ENCODE results near the gene CASP10. TPM values are rescaled to one million over a fixed set of nuclear protein-coding genes. Genes with fewer than 3 reads are reported as not detected.
A peak's percentile ranks its signal among the peaks of the same experiment; 100 is the strongest.
"Not testable (repeated sequence)": the region's sequence is repeated elsewhere in the genome, so short reads cannot be mapped to it uniquely, and the experiment has no call there.

CASP10 gene
- polyA plus RNA-seq, 2 donors: 5.2 to 8.7 TPM

DNA sequence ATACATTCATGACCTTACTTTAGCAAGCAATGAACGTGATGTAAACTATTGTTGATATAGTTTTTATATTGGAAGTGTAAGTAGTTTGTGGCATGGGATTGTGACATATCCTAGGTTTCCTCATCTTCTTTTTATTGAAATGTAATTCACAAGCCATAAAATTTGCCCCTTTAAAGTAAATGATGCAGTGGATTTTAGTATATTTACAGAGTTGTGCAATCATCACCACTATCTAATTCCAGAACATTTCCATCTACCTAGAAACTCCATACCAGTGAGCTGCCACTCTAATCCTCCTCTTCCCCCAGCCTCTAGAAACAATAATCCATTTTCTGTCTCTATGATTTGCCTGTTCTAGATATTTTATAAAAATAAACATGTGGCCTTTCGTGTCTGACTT, 10.7 kb upstream of the CASP10 start:
- 48 to 59% methylated on average over 2 of the region's 2 CpGs for WGBS, 2 donors
- Histone ChIP-seq H3K4me3 (ENCODE audit: low read depth in 1 of 2, low read length in 2 of 2) (no peak overlapping the region), H3K27ac (ENCODE audit: low read depth in 2 of 2, low read length in 1 of 2) (no peak overlapping the region), H3K27me3 (ENCODE audit: control insufficient read depth in 1 of 2, insufficient read depth in 2 of 2, low read length in 2 of 2) (no peaks in the 10 kb centered on the region), H3K4me1 (ENCODE audit: control insufficient read depth in 2 of 2, insufficient read depth in 2 of 2, low read length in 1 of 2) (no peaks in the 10 kb centered on the region), H3K36me3 (ENCODE audit: control insufficient read depth in 2 of 2, insufficient read depth in 2 of 2, low read length in 1 of 2) (peaks cover 0 to 1% of the 10 kb centered on the region in 2 donors), H3K9me3 (ENCODE audit: control insufficient read depth in 2 of 2, insufficient read depth in 1 of 2, low read depth in 1 of 2, low read length in 1 of 2) (no peaks in the 10 kb centered on the region)

GRCh38 chr2:201174687-201175086, 8.3 kb upstream of the CASP10 start:
- H3K27ac ChIP-seq (ENCODE audit: low read depth in 2 of 2, low read length in 1 of 2): no peak overlapping the region
- 54 to 55% methylated on average over 1 of the region's 1 CpG for WGBS, 2 donors
- H3K36me3 ChIP-seq (ENCODE audit: control insufficient read depth in 2 of 2, insufficient read depth in 2 of 2, low read length in 1 of 2): no peaks in the 10 kb centered on the region
- H3K4me3 ChIP-seq (ENCODE audit: low read depth in 1 of 2, low read length in 2 of 2): no peak overlapping the region
- no peaks in the 10 kb centered on the region for H3K9me3 ChIP-seq (ENCODE audit: control insufficient read depth in 2 of 2, insufficient read depth in 1 of 2, low read depth in 1 of 2, low read length in 1 of 2)
- H3K4me1 ChIP-seq (ENCODE audit: control insufficient read depth in 2 of 2, insufficient read depth in 2 of 2, low read length in 1 of 2): no peaks in the 10 kb centered on the region
- H3K27me3 ChIP-seq (ENCODE audit: control insufficient read depth in 1 of 2, insufficient read depth in 2 of 2, low read length in 2 of 2): no peaks in the 10 kb centered on the region

- H3K4me1 ChIP-seq (ENCODE audit: control insufficient read depth in 2 of 2, insufficient read depth in 2 of 2, low read length in 1 of 2): no peaks in the 10 kb centered on the region
- H3K9me3 ChIP-seq (ENCODE audit: control insufficient read depth in 2 of 2, insufficient read depth in 1 of 2, low read depth in 1 of 2, low read length in 1 of 2): no peaks in the 10 kb centered on the region
- 32 to 43% methylated on average over 6 of the region's 6 CpGs for WGBS, 2 donors
- H3K36me3 ChIP-seq (ENCODE audit: control insufficient read depth in 2 of 2, insufficient read depth in 2 of 2, low read length in 1 of 2): no peaks in the 10 kb centered on the region
- H3K4me3 ChIP-seq (ENCODE audit: low read depth in 1 of 2, low read length in 2 of 2): no peak overlapping the region
- no peak overlapping the region for H3K27ac ChIP-seq (ENCODE audit: low read depth in 2 of 2, low read length in 1 of 2)
- H3K27me3 ChIP-seq (ENCODE audit: control insufficient read depth in 1 of 2, insufficient read depth in 2 of 2, low read length in 2 of 2): no peaks in the 10 kb centered on the region
Measured at GRCh38 chr2:201176081-201176481, 6.9 kb upstream of the CASP10 start.

GRCh38 chr2:201180010-201180409, 2.9 kb upstream of the CASP10 start:
- 53 to 62% methylated on average over 3 of the region's 3 CpGs for WGBS, 2 donors
- no peaks in the 10 kb centered on the region for H3K36me3 ChIP-seq (ENCODE audit: control insufficient read depth in 2 of 2, insufficient read depth in 2 of 2, low read length in 1 of 2)
- H3K9me3 ChIP-seq (ENCODE audit: control insufficient read depth in 2 of 2, insufficient read depth in 1 of 2, low read depth in 1 of 2, low read length in 1 of 2): no peaks in the 10 kb centered on the region
- H3K27ac ChIP-seq (ENCODE audit: low read depth in 2 of 2, low read length in 1 of 2): no peak overlapping the region
- no peaks in the 10 kb centered on the region for H3K27me3 ChIP-seq (ENCODE audit: control insufficient read depth in 1 of 2, insufficient read depth in 2 of 2, low read length in 2 of 2)
- H3K4me1 ChIP-seq (ENCODE audit: control insufficient read depth in 2 of 2, insufficient read depth in 2 of 2, low read length in 1 of 2): no peaks in the 10 kb centered on the region
- no peak overlapping the region for H3K4me3 ChIP-seq (ENCODE audit: low read depth in 1 of 2, low read length in 2 of 2)

GRCh38 chr2:201183365-201183727, 405 bp downstream of the CASP10 start:
- 18% methylated on average over 4 of the region's 4 CpGs for WGBS, 2 donors
- Histone ChIP-seq H3K27me3 (ENCODE audit: control insufficient read depth in 1 of 2, insufficient read depth in 2 of 2, low read length in 2 of 2) (no peaks in the 10 kb centered on the region), H3K36me3 (ENCODE audit: control insufficient read depth in 2 of 2, insufficient read depth in 2 of 2, low read length in 1 of 2) (peaks cover 0 to 3% of the 10 kb centered on the region in 2 donors), H3K4me1 (ENCODE audit: control insufficient read depth in 2 of 2, insufficient read depth in 2 of 2, low read length in 1 of 2) (no peaks in the 10 kb centered on the region), H3K27ac (ENCODE audit: low read depth in 2 of 2, low read length in 1 of 2) (peak overlapping the region; percentile 1 to 54), H3K9me3 (ENCODE audit: control insufficient read depth in 2 of 2, insufficient read depth in 1 of 2, low read depth in 1 of 2, low read length in 1 of 2) (no peaks in the 10 kb centered on the region), H3K4me3 (ENCODE audit: low read depth in 1 of 2, low read length in 2 of 2) (peak overlapping the region; percentile 39 to 82)

DNA sequence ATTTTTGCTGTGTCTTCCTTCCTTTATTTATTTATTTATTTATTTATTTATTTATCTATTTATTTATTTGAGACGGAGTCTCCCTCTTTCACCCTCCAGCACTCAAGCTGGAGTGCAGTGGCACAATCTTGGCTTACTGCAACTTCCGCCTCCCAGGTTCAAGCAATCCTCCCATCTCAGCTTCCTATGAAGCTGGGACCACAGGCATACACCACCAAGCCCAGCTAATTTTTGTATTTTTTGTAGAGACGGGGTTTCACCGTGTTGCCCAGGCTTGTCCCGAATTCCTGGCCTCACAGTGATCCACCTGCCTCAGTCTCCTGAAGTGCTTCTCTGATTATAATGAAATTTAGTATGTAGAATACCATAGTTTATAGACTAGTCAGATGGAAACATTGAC, 894 bp downstream of the CASP10 start:
- not testable (repeated sequence) for H3K4me1 ChIP-seq (ENCODE audit: control insufficient read depth in 2 of 2, insufficient read depth in 2 of 2, low read length in 1 of 2); H3K27ac ChIP-seq (ENCODE audit: low read depth in 2 of 2, low read length in 1 of 2); H3K36me3 ChIP-seq (ENCODE audit: control insufficient read depth in 2 of 2, insufficient read depth in 2 of 2, low read length in 1 of 2); H3K9me3 ChIP-seq (ENCODE audit: control insufficient read depth in 2 of 2, insufficient read depth in 1 of 2, low read depth in 1 of 2, low read length in 1 of 2); H3K27me3 ChIP-seq (ENCODE audit: control insufficient read depth in 1 of 2, insufficient read depth in 2 of 2, low read length in 2 of 2)
- peak overlapping the region; percentile 22 to 82 for H3K4me3 ChIP-seq (ENCODE audit: low read depth in 1 of 2, low read length in 2 of 2)
- 40 to 42% methylated on average over 5 of the region's 5 CpGs for WGBS, 2 donors

GRCh38 chr2:201184248-201184647, 1.3 kb downstream of the CASP10 start:
- H3K36me3 ChIP-seq (ENCODE audit: control insufficient read depth in 2 of 2, insufficient read depth in 2 of 2, low read length in 1 of 2); H3K27me3 ChIP-seq (ENCODE audit: control insufficient read depth in 1 of 2, insufficient read depth in 2 of 2, low read length in 2 of 2); H3K9me3 ChIP-seq (ENCODE audit: control insufficient read depth in 2 of 2, insufficient read depth in 1 of 2, low read depth in 1 of 2, low read length in 1 of 2); H3K27ac ChIP-seq (ENCODE audit: low read depth in 2 of 2, low read length in 1 of 2); H3K4me1 ChIP-seq (ENCODE audit: control insufficient read depth in 2 of 2, insufficient read depth in 2 of 2, low read length in 1 of 2): not testable (repeated sequence)
- 55 to 63% methylated on average over 6 of the region's 6 CpGs for WGBS, 2 donors
- H3K4me3 ChIP-seq (ENCODE audit: low read depth in 1 of 2, low read length in 2 of 2): peak overlapping the region in 1 of 2 donors; percentile 82

GRCh38 chr2:201185863-201186262, 2.9 kb downstream of the CASP10 start:
- Histone ChIP-seq H3K27me3 (ENCODE audit: control insufficient read depth in 1 of 2, insufficient read depth in 2 of 2, low read length in 2 of 2) (no peaks in the 10 kb centered on the region), H3K4me1 (ENCODE audit: control insufficient read depth in 2 of 2, insufficient read depth in 2 of 2, low read length in 1 of 2) (no peaks in the 10 kb centered on the region), H3K9me3 (ENCODE audit: control insufficient read depth in 2 of 2, insufficient read depth in 1 of 2, low read depth in 1 of 2, low read length in 1 of 2) (no peaks in the 10 kb centered on the region), H3K36me3 (ENCODE audit: control insufficient read depth in 2 of 2, insufficient read depth in 2 of 2, low read length in 1 of 2) (peaks cover 0 to 3% of the 10 kb centered on the region in 2 donors), H3K27ac (ENCODE audit: low read depth in 2 of 2, low read length in 1 of 2) (no peak overlapping the region), H3K4me3 (ENCODE audit: low read depth in 1 of 2, low read length in 2 of 2) (no peak overlapping the region)
- 63 to 67% methylated on average over 4 of the region's 4 CpGs for WGBS, 2 donors

DNA sequence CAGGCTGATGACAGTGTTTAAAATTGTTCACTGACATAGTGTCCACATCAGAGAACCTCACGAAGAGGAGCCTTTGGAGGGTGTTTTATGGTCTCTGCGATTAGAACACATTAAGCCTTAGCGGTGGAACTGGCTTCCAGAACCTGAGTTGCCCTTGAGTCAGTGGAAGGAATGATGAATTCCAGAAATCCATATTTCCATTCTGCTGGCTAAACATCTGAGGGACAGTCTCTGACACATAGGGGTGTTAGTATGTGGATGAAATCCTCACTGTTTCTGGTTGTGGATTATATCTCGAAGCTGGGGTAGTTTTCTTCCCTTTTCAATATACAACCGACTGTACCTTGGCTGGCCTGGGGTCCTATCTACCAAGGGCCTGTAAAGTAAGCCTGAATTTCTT, 4.0 kb downstream of the CASP10 start:
- Histone ChIP-seq H3K27ac (ENCODE audit: low read depth in 2 of 2, low read length in 1 of 2) (peak overlapping the region; percentile 7 to 55), H3K27me3 (ENCODE audit: control insufficient read depth in 1 of 2, insufficient read depth in 2 of 2, low read length in 2 of 2) (no peaks in the 10 kb centered on the region), H3K4me1 (ENCODE audit: control insufficient read depth in 2 of 2, insufficient read depth in 2 of 2, low read length in 1 of 2) (no peaks in the 10 kb centered on the region), H3K9me3 (ENCODE audit: control insufficient read depth in 2 of 2, insufficient read depth in 1 of 2, low read depth in 1 of 2, low read length in 1 of 2) (no peaks in the 10 kb centered on the region), H3K36me3 (ENCODE audit: control insufficient read depth in 2 of 2, insufficient read depth in 2 of 2, low read length in 1 of 2) (peaks cover 0 to 3% of the 10 kb centered on the region in 2 donors), H3K4me3 (ENCODE audit: low read depth in 1 of 2, low read length in 2 of 2) (no peak overlapping the region)
- 83 to 89% methylated on average over 5 of the region's 5 CpGs for WGBS, 2 donors

- Histone ChIP-seq H3K27me3 (ENCODE audit: control insufficient read depth in 1 of 2, insufficient read depth in 2 of 2, low read length in 2 of 2) (no peaks in the 10 kb centered on the region), H3K4me3 (ENCODE audit: low read depth in 1 of 2, low read length in 2 of 2) (no peak overlapping the region), H3K9me3 (ENCODE audit: control insufficient read depth in 2 of 2, insufficient read depth in 1 of 2, low read depth in 1 of 2, low read length in 1 of 2) (no peaks in the 10 kb centered on the region), H3K27ac (ENCODE audit: low read depth in 2 of 2, low read length in 1 of 2) (peak overlapping the region in 1 of 2 donors; percentile 30), H3K36me3 (ENCODE audit: control insufficient read depth in 2 of 2, insufficient read depth in 2 of 2, low read length in 1 of 2) (peaks cover 0 to 3% of the 10 kb centered on the region in 2 donors), H3K4me1 (ENCODE audit: control insufficient read depth in 2 of 2, insufficient read depth in 2 of 2, low read length in 1 of 2) (no peaks in the 10 kb centered on the region)
- WGBS, 2 donors: 85 to 92% methylated on average over 4 of the region's 4 CpGs
Measured at GRCh38 chr2:201188449-201188848, 5.5 kb downstream of the CASP10 start.

Data from esophagus (tissue), 2 donors.